ENCODE measurements around the gene SLC30A7.

DNA sequence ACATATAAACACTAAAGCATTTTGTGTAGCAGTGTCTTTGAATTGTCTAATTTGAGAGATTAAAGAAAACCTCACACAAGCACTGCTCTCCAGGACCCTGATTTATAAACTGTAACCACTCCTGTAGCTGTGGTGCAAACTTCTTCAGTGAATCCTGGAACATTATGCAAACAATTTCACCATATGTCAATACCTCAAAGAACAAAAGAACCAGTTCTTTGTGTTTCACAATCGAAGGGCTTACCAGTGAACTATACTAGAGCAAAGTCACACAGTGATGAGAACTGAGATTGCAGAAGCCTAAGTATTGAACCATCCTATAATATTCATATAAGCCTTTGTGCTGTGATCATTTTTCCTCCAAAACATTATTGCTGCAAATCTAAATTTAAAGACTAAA, 108.2 kb downstream of the SLC30A7 start:
- TF ChIP-seq EZH2 (IDR thresholded peaks at IDR 0.05; ENCODE audit: borderline replicate concordance, low read depth, low read length, poor library complexity, severe bottlenecking): no peak
- TF ChIP-seq, protein P1, sequence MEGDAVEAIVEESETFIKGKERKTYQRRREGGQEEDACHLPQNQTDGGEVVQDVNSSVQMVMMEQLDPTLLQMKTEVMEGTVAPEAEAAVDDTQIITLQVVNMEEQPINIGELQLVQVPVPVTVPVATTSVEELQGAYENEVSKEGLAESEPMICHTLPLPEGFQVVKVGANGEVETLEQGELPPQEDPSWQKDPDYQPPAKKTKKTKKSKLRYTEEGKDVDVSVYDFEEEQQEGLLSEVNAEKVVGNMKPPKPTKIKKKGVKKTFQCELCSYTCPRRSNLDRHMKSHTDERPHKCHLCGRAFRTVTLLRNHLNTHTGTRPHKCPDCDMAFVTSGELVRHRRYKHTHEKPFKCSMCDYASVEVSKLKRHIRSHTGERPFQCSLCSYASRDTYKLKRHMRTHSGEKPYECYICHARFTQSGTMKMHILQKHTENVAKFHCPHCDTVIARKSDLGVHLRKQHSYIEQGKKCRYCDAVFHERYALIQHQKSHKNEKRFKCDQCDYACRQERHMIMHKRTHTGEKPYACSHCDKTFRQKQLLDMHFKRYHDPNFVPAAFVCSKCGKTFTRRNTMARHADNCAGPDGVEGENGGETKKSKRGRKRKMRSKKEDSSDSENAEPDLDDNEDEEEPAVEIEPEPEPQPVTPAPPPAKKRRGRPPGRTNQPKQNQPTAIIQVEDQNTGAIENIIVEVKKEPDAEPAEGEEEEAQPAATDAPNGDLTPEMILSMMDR (conservative IDR thresholded peaks at IDR 0.05; ENCODE audit: low read depth, low read length): no peak
